Suppressor macrophage treated with lipopolysaccharide for 4 hours (primary cell): Measurements from ENCODE around the gene CADPS.

Experiments
- DNase-seq: peaks from one replicate; pipeline ENCODE4 v3.0.0-alpha.2; 2020

CADPS gene

DNA sequence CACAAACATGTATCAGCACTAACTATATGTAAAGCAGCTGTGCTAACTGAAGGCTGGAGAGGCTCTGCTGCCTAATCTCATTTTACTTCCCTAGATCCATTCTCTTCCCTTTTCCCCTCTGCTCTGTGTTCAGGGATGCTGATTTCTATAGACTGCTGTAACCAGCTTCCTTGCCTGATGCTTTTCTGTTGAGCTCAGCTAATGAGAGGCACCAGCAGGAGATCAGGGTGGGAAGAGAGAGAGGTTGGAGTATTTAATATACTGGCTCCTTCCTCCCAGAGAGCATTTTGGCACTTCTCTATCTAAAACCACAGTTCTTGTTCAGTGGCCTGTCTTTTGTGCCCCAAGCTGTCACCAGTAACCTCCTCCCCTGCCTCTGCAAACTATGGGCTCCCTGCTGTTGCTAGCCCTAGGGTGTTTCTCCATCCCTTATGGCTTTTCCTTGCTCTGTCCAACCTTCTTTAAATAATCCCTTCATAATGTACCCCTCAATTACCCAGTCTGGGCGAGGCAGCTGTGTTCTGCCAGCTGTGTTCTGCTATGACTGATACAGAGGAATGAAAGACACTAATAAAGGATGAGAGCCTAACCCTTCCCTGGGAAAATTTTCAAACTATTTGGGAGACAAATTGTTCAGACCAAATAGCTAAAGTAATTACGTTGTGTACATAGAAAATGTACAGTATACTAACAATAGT lies 69.5 kb downstream of the CADPS start:
- no peak for DNase-seq

DNA sequence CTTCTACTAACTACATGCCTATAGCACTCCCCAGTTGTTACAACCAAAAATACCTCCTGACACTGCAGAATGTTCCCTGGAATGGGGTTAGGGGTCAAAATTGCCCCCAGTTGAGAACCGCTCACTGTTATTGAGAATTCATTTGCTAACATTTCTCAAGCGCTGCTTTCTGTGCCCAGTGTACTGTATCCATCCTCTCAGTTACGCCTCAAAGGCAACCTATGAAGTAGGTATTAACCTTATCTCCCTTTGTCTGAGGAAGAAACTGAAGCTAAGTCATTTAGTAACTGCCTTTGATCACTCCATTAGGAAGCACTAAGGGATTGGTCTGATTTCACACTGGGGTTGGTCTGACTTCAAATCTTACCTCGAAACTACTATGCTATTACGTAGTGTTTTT lies 70.1 kb downstream of the CADPS start:
- no peak for DNase-seq

DNA sequence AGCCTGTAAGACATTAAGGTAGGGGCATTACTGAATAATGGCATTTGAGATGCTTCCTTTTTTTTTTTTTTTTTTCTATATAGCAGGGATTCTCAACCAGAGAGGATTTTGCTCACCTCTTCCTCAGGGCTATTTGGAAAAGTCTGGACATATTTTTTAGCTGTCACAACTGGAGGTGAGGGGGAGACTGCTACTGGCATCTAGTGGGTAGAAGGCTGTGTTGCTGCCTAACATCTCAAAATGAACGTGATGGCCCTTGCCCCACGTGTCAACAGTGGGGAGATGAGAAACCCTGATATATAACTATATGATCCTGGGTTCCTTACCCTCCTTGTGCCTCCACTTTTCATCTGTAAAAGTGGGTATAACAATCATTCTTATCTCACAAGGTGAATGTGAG lies 71.9 kb downstream of the CADPS start:
- DNase-seq, result no peak

DNA sequence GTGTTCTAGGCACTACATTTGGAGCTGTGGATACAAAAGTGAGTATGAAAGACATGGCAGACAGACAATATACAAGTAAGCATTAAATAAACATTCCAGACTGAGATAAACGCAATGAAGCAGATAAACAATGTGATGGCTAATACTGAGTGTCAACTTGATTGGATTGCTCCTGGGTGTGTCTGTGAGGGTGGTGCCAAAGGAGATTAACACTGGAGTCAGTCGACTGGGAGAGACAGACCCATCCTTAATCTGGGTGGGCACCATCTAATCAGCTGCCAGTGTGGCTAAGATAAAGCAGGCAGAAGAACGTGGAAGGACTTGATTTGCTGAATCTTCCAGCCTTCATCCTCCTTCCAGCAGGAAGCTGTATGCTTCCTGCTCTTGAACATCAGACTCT lies 77.2 kb downstream of the CADPS start:
- no peak for DNase-seq

DNA sequence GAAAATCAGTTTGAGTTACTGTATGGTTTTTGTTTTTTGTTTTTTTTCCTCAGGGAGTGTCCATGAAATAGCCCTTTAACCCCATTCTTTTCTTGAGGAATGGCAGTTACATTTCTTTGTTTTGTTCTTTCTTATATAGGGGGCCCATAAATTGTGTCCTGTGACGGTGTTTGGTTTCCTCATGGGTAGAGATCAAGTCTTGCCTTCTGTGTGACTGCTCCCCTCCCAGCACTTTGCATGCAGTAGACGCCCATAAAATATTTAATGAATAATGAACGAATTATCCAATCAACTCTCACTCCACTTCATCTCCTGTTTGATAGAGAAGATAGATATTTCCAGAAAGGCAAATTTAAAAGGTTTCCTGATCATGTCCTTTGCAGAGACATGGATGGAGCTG lies 78.1 kb downstream of the CADPS start:
- no peak for DNase-seq

DNA sequence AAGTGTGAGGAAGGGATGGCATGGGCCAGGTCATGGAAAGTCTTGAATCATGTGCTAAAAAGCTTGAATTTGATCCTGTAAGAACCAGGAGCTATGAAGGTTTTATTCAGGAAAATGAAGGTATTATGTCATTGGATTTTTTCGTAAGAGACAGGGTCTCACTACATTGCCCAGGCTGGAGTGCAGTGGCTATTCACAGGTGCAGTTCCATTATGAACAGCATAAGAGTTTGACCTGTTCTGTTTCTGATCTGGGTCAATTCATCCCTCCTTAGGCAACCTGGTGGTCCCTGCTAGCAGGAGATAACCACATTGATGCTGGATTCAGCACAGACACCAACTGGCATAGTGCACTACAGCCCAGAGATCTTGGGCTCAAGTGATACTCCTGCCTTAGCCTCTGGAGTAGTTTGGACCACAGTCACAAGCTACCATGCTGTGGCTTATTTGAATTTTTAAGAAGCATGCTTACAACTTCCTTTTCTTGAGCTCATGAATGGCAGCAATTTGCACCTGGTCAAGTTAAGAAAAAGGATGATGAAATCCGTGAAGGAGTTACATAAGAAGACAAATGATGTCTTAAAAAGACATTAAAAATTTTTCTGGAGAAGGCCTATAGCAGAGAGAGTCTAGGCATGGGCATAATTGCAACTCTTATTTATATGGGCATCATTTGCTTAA lies 79.1 kb downstream of the CADPS start:
- DNase-seq, result no peak

DNA sequence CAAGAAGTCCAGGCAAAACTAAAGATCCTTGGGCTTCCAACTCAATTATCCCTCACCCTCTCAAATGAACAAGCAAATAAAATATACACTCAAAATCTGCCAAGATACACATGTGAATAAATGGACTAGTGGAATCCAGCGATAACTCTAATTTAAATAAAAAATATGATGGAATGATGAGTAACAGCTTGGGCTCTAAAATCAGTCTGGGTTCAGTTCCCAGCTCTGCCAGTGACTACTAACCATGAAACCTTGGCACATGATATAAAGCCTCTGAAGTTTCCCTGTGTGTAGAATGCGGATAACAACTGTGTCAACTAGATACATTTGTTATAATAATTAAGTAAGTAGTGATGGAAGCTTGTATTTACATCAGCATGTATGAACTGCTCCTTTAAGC lies 81.3 kb downstream of the CADPS start:
- DNase-seq, result no peak

DNA sequence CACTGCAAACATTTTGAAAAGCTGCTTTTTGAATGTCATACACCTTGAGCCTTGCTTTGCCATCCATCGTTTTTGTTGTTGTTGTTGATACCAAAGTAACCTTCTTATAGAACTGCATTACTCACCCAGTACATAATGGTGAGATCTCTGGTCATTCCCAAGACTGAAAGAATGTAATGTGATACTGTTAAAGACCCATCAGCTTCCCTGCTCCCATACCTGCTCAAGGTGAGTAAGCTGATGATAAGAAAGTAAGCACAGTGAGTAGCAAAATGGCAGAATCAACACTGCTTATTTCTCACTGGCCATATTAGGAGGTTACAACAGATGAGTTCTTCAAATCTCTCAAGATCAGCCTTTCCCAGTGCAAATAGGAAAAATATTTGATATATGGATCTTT lies 89.8 kb downstream of the CADPS start:
- no peak for DNase-seq

DNA sequence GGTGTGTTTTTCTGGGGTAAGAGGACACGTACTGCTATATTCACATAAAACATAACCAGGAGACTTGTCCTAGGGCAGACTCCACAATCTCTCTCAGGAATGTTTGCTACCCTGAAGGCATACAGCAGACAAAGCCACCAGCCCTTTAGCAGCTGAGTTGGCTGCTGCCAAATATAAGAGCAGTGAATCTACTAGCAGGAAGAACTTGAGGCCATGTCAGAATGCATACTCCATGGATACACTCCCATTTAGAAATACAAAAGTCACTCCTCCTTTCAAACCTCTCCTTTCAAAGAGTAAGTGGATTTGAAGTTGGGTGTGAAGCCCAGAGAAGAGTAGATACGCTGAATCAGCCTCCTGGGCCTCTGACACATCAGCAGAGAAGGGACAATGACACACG lies 94.1 kb downstream of the CADPS start:
- no peak for DNase-seq

DNA sequence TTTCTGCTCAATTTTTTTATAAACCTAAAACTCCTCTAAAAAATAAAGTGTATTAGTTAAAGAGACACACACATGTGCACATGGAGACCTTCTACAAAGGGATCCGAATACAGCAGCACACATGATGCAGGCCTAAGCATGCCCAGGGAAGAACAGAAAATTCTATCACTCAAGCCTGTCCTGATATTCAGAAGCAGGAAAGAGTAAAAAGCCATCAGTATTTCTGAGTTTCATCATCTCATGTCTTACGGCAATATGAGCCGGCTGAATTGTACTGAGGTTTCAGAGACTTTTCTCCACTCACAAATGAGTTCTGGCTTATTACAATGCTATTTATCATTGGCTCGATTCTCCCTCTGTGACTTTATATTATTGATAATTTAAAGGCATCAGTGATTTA lies 97.5 kb downstream of the CADPS start:
- no peak for DNase-seq

DNA sequence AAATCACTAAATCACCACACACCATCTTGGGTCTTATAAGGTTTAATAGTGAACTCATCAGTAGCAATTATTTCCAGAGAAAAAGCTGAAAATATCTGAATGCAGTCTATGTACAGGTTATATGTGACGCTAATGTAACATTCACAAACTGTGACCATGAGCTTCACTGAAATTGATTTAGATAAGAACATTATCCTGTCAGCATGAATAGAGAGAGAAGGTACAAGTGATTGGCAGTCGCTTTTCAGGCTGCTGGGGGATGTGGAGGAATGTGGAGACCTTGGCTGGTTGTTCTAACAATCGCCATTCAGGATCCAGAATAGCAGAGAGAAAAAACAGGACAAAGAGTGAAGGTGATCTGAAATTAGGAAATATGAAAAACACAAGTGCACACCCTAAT lies 98.1 kb downstream of the CADPS start:
- DNase-seq, result no peak

DNA sequence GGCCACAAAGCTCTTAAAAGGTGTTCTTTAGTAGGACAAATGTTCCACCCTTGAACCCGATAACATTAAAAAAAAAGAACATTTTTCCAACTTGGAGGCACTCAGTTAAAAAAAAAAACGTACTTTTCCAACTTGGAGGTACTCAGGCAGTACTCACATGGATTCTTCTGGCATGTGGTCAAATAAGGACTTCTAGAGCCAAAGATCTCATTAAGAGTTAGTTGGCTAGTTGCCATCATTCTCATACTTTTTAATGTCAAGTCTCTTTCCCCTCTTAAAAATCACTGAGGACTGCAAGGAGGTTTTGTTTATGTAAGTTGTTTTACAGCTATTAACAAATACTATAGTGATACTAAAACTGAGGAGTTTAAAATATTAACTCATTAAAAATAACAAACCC lies 101.0 kb downstream of the CADPS start:
- no peak for DNase-seq

DNA sequence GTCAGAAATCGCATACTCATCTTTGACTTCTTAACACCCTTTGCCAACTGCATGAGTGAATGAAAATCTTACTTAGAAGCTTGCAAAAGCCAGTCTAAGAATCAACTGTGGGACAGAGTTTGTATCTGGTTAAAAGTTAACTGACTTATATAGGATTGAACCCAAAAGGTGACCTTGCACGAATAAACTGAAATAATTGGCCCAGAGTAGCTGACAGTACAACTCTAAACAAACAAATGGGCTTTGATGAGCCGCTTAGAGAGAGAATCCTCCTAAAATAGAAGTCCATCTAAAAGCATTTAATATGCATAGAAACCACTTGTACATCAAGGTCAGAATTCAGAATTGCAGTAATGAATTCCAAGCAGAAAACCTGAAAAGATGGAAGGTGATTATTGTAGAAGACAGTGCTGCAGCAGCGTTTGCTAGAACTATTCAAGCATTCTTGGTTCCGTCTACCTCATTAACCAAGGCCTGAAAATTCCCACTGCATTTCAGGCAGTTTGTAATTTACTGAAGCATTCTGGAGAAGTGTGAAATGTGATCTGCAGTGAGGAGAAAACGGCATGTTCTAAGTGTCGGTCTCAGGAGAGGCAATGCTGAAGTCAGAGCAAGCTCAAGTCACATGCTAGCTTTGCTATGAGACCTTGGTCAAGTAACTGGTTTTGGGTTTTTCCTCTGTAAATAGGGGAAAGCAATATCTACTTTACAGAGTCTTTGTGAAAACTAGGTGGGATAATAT lies 103.7 kb downstream of the CADPS start:
- no peak for DNase-seq

DNA sequence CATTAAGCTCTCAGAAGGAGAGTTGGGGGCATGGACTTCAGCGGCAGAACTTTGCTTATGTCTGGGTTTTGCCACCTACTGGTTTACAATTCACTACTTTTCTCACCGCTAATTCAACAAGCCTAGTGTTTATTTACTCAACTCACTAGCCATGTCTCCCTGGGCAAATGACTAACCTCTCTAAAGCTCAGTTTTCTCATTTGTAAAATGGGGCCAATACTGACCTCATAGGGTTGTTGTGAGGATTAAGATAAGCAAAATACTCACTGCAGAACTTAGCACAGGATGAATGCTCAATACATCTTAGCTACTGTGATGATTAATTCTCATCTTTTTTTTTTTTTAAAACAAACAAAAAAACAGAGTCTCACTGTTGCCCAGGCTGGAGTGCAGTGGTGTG lies 106.3 kb downstream of the CADPS start:
- no peak for DNase-seq

DNA sequence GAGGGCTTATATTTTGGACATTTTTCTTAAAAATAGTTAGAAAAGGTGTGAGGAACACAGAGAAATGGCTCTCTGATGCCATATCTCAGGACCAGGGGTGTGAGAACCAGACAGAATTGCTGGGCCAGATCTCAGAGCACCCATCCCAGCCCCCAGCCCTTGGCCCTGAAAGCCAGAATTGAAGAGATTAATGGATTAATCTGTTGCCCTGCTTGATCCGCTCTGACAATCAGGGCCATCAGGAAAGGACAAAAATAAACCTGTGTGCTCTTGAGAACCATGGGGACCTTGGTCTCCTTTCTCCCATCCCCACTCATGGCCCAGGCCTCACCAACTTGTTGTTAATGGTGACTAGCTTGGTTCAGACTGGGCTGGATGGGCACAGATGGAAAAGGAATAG lies 113.5 kb downstream of the CADPS start:
- no peak for DNase-seq

DNA sequence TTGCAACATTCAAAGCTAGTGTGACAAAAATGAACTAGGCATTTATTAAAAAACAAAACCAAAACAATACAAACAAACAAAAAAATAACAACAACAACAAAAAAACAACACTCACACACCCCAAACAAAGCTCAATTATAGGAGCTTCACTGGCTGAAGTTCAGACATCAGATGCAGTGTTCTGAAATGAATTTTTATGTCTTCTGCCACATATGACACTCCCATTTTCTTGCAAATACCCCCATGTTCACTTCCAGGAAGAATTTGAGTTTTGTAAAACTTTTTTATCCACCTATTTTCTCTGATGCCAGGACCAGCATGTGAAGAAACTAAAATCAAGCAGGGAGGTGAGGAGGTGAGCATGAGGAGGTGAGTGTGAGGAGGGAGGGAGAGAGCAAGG lies 113.9 kb downstream of the CADPS start:
- no peak for DNase-seq

DNA sequence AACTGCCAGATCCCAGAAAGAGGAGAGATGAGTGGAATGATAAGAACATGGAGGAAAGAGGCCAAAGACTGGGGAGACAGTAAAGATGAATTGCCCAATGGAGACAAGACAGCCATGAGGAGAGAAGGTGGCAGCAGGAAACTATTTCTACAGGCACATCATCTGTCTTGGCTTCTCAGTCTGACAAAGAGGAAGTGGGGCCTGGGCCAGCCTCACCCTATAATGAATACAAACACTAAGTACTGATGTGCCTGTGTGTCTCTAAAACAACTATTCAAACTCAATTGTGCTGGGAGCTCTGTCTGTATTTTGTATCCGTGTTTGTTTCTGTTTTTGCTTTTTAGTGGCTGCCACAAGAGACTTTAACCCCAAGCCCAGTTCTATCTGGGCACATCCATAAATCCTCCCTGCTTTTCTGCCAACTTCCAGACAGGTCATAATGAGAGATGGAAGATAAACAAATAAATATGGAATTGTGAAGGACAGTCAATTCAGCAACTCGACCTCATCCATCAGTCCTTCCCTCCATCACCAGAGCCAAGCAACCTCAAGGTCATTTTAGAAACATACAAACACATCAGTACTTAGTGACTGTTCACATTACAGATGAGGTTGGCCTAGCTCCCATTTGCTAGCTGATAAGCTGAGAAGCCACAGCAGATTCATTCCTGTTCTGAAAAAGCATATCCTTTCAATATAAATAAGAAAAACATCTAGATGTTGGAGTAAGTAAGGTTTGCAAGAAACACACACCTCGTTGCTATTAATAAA lies 116.7 kb downstream of the CADPS start:
- no peak for DNase-seq

DNA sequence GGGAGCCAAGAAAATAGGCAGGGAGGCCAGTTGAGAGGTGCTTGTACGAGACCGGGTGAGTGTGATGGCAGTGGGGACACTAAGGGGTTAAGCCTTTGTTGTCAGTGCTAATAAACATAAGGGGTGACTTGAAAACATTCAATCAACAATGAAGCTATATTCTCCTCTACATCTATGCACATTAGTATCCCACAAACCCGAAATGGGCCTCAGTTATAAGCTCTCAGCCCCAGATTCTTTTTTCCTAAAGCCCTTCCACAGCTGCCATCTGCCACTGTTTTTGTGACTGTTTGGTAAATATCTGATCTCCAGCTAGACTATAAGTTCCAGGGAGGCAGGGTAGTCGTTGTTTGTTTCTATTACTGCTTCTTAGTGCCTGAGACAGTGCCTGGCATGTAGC lies 118.2 kb downstream of the CADPS start:
- no peak for DNase-seq

DNA sequence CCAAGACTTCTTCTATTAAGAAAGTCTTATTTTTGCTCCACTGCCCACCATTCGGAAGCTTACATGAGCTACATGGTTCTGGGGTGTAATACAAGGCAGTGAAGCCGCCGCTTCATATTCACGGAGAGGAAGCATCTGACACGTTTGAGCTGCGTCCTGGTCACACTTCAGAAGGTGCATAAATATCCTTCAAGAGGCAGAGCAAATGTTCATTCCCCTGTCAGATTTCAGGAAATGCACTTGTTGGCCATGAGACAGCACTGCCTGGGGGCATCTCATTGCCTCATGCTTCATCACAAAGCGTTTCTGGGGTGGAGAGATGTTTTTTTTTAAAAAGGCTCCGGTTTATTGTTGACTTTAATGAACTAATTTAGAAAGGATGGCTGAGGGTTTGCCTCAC lies 119.9 kb downstream of the CADPS start:
- DNase-seq, result no peak

DNA sequence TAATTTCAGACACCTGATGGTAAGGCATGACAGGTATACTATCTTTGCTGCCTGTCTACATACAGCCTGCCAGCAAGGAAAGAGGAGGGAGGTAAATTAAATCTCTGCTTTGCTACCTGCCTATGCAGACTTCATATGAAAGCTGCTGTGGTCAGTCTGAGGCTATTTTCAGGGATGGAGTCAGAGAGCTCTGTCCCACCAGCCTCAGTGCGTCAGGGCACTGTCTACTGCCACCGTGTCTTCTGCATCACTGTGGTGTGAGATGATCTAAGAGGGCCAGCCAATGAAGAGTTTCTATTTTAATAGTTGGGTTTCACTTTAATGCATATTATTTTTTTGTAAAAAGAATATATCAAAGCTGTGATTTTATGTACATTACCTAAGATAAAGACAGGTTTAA lies 125.6 kb downstream of the CADPS start:
- DNase-seq, result no peak

DNA sequence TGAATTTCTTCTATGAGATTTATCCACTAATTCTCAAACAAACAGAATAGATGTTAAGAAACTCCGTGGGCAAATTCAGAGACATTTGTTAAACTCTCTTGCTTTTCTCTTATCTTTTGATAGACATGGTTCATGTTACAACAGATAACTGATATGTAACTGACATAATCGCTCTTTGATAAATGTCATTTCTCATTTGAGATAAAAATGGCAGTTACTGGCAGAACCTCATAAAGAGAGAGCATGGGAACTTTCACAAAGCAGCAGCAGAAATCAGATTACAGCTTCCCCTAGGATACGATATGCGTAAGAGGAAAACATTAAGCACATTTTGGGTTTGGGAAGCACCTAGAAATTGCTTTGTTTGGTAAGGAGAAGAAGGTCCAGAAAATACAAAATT lies 126.1 kb downstream of the CADPS start:
- no peak for DNase-seq

DNA sequence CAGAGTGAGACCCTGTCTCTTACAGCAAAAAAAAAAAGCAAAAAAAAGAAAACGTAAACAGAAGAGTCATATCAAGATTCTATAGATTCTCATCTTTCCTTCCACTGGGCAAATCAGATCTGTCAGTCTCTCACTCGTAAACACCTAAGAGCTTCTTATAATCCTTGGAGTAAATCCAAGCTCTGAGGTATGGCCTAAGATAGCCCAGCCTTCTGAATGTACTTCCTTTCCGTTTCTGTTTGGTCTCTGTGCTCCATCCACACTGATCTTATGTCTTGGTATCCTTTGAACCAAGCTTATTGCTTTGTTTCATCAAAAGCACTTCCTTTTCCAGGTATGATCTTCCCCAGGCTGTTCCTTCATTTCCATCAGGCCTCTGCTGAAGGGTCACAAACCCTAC lies 137.8 kb downstream of the CADPS start:
- DNase-seq, result no peak

DNA sequence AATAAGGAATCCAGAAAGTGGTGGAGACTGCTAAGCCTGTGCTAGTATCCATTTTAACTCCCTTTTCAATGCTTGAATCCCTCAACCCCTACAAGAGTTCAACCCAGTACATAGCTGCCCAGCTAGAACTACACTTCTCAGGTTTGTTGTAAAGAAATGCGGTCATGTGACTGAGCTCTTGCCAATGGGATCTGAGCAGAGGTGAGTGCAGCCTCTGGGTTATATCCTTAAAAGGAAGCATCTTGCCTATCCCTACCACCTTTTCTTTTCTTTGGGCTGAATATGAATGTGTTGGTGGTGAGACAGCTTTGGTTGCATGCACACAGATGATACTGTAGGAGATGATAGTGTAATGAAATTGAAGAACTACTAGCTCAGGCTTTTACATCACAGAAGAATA lies 139.7 kb downstream of the CADPS start:
- no peak for DNase-seq
